HepG2 (cell line): ENCODE measurements around the gene LCN2. TPM values are rescaled to one million over a fixed set of nuclear protein-coding genes. Genes with fewer than 3 reads are reported as not detected.

Experiments
- IRF2 ChIP-seq: IDR thresholded peaks from 2 replicates; pipeline ENCODE4 v1.6.1; 2018; ENCODE audit warnings: missing genetic modification reagents, missing compliant biosample characterization
- KLF15 ChIP-seq: sonication (generic); formaldehyde crosslinking; IDR thresholded peaks from 2 replicates; pipeline ENCODE4 v1.8.1; 2023; ENCODE audit warnings: borderline replicate concordance, mild to moderate bottlenecking, inconsistent platforms, missing genetic modification reagents, mixed read lengths
- MAFG ChIP-seq: sonication (generic); formaldehyde crosslinking; IDR thresholded peaks from 2 replicates; pipeline ENCODE4 v1.5.1; 2020; ENCODE audit warnings: mild to moderate bottlenecking, missing genetic modification reagents
- REL ChIP-seq: sonication (generic); formaldehyde crosslinking; conservative IDR thresholded peaks from 2 replicates; pipeline ENCODE4 v1.8.0; 2022; ENCODE audit warnings: mild to moderate bottlenecking, missing genetic modification reagents, moderate library complexity
- U2AF2 ChIP-seq: fragments of 200-400 bp; formaldehyde crosslinking; IDR thresholded peaks from 2 replicates; pipeline ENCODE4 v1.6.1; 2017; ENCODE audit warnings: low read depth, mild to moderate bottlenecking, low read length
- ZNF12 ChIP-seq: sonication (generic); formaldehyde crosslinking; IDR thresholded peaks from 2 replicates; pipeline ENCODE4 v1.5.0; 2020; ENCODE audit warnings: missing genetic modification reagents
- ZNF550 ChIP-seq: sonication (generic); formaldehyde crosslinking; IDR thresholded peaks from 2 replicates; pipeline ENCODE4 v1.4.0; 2020; ENCODE audit warnings: mild to moderate bottlenecking, missing genetic modification reagents, borderline replicate concordance
- ZNF570 ChIP-seq: sonication (generic); formaldehyde crosslinking; IDR thresholded peaks from 2 replicates; pipeline ENCODE4 v1.4.0; 2020; ENCODE audit warnings: mild to moderate bottlenecking, missing genetic modification reagents, borderline replicate concordance
- polyA plus RNA-seq, 8 experiments: library from polyadenylated mRNA; depleted of rRNA in 3 of 8; stranded (reverse) in 7 of 8; unstranded in 1 of 8; fragments of >200 nt; fragmentation: Illumina TruSeq in 4 of 8; extraction: Trizol in 4 of 8; gene quantifications; 2 replicates each; pipeline versions ENCODE4 v1.2.1 to v1.2.3, GENCODE V29; 2011 to 2016; ENCODE audit warnings: low read depth in 4 of 8, missing spikeins in 1 of 8, mixed read lengths in 1 of 8; ENCODE audit not compliant: insufficient read depth in 1 of 8
- total RNA-seq, 5 experiments: library from RNA; depleted of rRNA; stranded (reverse); fragments of >200 nt; fragmentation: Illumina TruSeq; extraction: Trizol; gene quantifications; 2 replicates each; pipeline ENCODE4 v1.2.3, GENCODE V29; 2016; ENCODE audit warnings: low read depth in 1 of 5
- TF ChIP-seq, protein P1 (sequence below): IDR thresholded peaks from 2 replicates; pipeline ENCODE4 v1.6.1; 2016; ENCODE audit warnings: low read depth
- TF ChIP-seq, protein P2 (sequence below): sonication (generic); formaldehyde crosslinking; IDR thresholded peaks from 2 replicates; pipeline ENCODE4 v1.4.0; 2020; ENCODE audit warnings: missing genetic modification reagents, borderline replicate concordance
- TF ChIP-seq, protein P3 (sequence below): sonication (generic); formaldehyde crosslinking; IDR thresholded peaks from 2 replicates; pipeline ENCODE4 v1.5.1; 2020; ENCODE audit warnings: mild to moderate bottlenecking, missing genetic modification reagents, borderline replicate concordance
- TF ChIP-seq, protein P4 (sequence below): sonication (generic); formaldehyde crosslinking; IDR thresholded peaks from 2 replicates; pipeline ENCODE4 v1.4.0; 2020; ENCODE audit warnings: missing genetic modification reagents
- TF ChIP-seq, protein P5 (sequence below): sonication (generic); formaldehyde crosslinking; conservative IDR thresholded peaks from 2 replicates; pipeline ENCODE4 v1.8.0; 2022; ENCODE audit warnings: missing genetic modification reagents

LCN2 gene
- total and polyA plus RNA-seq, 2 of the 13 experiments (the other 11 are each of a cell fraction or from before 2014, with no cell fraction given), result 0.38 to 1.4 TPM

DNA sequence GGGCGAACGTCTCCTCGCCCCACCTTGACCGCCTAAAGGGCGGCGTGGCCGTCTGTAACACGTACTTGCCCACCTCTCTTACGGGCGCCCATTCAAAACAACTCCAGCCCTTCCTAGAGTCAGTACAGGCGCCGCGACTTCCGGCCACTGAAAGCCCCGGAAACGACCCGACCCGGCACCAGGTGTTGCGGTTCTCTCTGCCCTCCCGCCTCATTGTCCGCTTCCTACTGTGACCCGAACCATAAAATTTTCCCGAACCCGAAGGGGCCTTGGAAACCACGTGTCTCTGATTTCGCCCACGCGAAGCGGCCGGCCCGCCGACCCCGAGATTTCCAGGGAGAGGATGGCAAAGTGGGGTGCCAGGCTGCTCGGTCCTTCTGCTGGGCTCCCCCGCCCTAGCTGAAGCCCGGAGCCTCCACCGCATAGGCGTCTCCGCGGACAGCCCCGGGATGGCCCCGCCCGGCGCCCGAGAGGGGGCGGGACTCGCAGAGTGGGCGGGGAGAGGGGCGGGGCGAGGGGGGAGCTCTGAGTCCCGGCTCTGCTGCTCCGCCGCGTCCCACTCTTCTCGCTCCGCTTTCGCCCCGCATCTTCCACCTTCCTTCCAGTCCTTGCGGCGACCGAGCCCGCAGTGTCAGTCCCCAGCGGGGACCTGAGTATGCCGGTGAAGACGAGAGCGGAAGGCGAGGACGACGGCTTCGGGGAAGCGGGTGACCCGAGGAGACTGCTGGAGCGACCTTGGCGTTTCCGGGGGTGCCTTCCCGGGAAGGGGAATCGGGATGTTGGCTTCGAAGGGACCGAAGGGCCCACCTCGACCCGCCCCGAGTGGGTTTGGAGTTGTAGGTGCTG lies 21.0 kb upstream of the LCN2 start (continued):
- TF ChIP-seq, protein P1, sequence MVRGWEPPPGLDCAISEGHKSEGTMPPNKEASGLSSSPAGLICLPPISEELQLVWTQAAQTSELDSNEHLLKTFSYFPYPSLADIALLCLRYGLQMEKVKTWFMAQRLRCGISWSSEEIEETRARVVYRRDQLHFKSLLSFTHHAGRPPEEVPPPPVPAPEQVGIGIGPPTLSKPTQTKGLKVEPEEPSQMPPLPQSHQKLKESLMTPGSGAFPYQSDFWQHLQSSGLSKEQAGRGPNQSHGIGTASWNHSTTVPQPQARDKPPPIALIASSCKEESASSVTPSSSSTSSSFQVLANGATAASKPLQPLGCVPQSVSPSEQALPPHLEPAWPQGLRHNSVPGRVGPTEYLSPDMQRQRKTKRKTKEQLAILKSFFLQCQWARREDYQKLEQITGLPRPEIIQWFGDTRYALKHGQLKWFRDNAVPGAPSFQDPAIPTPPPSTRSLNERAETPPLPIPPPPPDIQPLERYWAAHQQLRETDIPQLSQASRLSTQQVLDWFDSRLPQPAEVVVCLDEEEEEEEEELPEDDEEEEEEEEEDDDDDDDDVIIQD (CRISPR knock-in tag), result no peak
- TF ChIP-seq, protein P2, sequence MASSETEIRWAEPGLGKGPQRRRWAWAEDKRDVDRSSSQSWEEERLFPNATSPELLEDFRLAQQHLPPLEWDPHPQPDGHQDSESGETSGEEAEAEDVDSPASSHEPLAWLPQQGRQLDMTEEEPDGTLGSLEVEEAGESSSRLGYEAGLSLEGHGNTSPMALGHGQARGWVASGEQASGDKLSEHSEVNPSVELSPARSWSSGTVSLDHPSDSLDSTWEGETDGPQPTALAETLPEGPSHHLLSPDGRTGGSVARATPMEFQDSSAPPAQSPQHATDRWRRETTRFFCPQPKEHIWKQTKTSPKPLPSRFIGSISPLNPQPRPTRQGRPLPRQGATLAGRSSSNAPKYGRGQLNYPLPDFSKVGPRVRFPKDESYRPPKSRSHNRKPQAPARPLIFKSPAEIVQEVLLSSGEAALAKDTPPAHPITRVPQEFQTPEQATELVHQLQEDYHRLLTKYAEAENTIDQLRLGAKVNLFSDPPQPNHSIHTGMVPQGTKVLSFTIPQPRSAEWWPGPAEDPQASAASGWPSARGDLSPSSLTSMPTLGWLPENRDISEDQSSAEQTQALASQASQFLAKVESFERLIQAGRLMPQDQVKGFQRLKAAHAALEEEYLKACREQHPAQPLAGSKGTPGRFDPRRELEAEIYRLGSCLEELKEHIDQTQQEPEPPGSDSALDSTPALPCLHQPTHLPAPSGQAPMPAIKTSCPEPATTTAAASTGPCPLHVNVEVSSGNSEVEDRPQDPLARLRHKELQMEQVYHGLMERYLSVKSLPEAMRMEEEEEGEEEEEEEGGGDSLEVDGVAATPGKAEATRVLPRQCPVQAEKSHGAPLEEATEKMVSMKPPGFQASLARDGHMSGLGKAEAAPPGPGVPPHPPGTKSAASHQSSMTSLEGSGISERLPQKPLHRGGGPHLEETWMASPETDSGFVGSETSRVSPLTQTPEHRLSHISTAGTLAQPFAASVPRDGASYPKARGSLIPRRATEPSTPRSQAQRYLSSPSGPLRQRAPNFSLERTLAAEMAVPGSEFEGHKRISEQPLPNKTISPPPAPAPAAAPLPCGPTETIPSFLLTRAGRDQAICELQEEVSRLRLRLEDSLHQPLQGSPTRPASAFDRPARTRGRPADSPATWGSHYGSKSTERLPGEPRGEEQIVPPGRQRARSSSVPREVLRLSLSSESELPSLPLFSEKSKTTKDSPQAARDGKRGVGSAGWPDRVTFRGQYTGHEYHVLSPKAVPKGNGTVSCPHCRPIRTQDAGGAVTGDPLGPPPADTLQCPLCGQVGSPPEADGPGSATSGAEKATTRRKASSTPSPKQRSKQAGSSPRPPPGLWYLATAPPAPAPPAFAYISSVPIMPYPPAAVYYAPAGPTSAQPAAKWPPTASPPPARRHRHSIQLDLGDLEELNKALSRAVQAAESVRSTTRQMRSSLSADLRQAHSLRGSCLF (CRISPR knock-in tag), result no peak
- TF ChIP-seq ZNF550 (CRISPR knock-in tag), result no peak
- TF ChIP-seq U2AF2, result no peak
- TF ChIP-seq, protein P3, sequence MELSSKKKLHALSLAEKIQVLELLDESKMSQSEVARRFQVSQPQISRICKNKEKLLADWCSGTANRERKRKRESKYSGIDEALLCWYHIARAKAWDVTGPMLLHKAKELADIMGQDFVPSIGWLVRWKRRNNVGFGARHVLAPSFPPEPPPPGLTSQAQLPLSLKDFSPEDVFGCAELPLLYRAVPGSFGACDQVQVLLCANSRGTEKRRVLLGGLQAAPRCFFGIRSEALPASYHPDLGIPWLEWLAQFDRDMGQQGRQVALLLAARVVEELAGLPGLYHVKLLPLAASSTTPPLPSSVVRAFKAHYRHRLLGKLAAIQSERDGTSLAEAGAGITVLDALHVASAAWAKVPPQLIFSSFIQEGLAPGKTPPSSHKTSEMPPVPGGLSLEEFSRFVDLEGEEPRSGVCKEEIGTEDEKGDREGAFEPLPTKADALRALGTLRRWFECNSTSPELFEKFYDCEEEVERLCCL (CRISPR knock-in tag), result 0 out of 2 replicates have a peak, but pooled peaks have one; percentile 16
- TF ChIP-seq, protein P4, sequence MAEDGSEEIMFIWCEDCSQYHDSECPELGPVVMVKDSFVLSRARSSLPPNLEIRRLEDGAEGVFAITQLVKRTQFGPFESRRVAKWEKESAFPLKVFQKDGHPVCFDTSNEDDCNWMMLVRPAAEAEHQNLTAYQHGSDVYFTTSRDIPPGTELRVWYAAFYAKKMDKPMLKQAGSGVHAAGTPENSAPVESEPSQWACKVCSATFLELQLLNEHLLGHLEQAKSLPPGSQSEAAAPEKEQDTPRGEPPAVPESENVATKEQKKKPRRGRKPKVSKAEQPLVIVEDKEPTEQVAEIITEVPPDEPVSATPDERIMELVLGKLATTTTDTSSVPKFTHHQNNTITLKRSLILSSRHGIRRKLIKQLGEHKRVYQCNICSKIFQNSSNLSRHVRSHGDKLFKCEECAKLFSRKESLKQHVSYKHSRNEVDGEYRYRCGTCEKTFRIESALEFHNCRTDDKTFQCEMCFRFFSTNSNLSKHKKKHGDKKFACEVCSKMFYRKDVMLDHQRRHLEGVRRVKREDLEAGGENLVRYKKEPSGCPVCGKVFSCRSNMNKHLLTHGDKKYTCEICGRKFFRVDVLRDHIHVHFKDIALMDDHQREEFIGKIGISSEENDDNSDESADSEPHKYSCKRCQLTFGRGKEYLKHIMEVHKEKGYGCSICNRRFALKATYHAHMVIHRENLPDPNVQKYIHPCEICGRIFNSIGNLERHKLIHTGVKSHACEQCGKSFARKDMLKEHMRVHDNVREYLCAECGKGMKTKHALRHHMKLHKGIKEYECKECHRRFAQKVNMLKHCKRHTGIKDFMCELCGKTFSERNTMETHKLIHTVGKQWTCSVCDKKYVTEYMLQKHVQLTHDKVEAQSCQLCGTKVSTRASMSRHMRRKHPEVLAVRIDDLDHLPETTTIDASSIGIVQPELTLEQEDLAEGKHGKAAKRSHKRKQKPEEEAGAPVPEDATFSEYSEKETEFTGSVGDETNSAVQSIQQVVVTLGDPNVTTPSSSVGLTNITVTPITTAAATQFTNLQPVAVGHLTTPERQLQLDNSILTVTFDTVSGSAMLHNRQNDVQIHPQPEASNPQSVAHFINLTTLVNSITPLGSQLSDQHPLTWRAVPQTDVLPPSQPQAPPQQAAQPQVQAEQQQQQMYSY, result no peak
- TF ChIP-seq ZNF570, result no peak
- TF ChIP-seq IRF2, result peak; percentile 5; the same call in 1 of the 2 replicates
- no peak for TF ChIP-seq ZNF12 (CRISPR knock-in tag)
- no peak for TF ChIP-seq MAFG
- 0 out of 2 replicates have a peak, but pooled peaks have one; percentile 57 for TF ChIP-seq REL (CRISPR knock-in tag)
- TF ChIP-seq, protein P5, sequence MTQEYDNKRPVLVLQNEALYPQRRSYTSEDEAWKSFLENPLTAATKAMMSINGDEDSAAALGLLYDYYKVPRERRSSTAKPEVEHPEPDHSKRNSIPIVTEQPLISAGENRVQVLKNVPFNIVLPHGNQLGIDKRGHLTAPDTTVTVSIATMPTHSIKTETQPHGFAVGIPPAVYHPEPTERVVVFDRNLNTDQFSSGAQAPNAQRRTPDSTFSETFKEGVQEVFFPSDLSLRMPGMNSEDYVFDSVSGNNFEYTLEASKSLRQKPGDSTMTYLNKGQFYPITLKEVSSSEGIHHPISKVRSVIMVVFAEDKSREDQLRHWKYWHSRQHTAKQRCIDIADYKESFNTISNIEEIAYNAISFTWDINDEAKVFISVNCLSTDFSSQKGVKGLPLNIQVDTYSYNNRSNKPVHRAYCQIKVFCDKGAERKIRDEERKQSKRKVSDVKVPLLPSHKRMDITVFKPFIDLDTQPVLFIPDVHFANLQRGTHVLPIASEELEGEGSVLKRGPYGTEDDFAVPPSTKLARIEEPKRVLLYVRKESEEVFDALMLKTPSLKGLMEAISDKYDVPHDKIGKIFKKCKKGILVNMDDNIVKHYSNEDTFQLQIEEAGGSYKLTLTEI (CRISPR knock-in tag), result no peak
- TF ChIP-seq KLF15 (CRISPR knock-in tag), result no peak
